GM21447 (cell line): ENCODE measurements around the gene GPR34.

ENCODE experiments used
- ATAC-seq: cut with Tn5 transposase; IDR thresholded peaks from one replicate; pipeline ENCODE4 v1.9.1; 2021; ENCODE audit not compliant: unreplicated experiment

The GPR34 gene

GRCh38 chrX:41730081-41730480, 41.3 kb downstream of the GPR34 start:
- no peak for ATAC-seq

- no peak for ATAC-seq
Measured at GRCh38 chrX:41732260-41732659, 43.5 kb downstream of the GPR34 start.

- ATAC-seq, result peak; percentile 97
Measured at GRCh38 chrX:41733939-41734338, 45.2 kb downstream of the GPR34 start.

- ATAC-seq, result no peak
Measured at GRCh38 chrX:41734530-41734929, 45.8 kb downstream of the GPR34 start.

DNA sequence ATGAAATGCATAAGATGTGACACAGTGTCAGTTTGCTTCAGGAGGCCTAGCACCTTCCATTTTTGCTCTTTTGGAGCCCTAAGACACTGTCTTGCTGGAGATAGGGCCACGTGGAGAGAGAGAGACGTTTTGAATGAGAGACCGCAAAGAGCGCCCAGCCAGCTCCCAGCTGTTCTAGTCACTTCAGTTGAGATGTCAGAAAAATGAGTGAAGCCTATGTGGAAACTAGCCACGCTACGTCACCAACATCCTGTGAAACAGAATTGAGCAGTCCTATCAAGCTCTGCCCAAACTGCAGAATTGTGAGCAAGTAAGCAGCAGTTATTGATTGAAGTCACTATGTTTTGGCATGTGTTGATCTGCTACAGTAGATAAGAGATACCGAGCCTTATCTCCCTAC, 48.3 kb downstream of the GPR34 start:
- ATAC-seq, result no peak

- ATAC-seq, result no peak
Measured at GRCh38 chrX:41739871-41740270, 51.1 kb downstream of the GPR34 start.
